IPS-15b (cell line): ENCODE results near the gene GRAMD1B.

Source experiments
- H3K27me3 ChIP-seq: one replicate; pipeline ENCODE4 v1.6.1; 2013; ENCODE audit warnings: low read length; ENCODE audit not compliant: control insufficient read depth, insufficient read depth
- H3K36me3 ChIP-seq: one replicate; pipeline ENCODE4 v1.6.1; 2013; ENCODE audit warnings: low read length; ENCODE audit not compliant: control insufficient read depth, insufficient read depth
- H3K4me1 ChIP-seq: one replicate; pipeline ENCODE4 v1.6.1; 2013; ENCODE audit warnings: mild to moderate bottlenecking, low read length; ENCODE audit not compliant: control insufficient read depth, insufficient read depth
- H3K4me3 ChIP-seq: one replicate; pipeline ENCODE4 v1.5.1; 2013; ENCODE audit warnings: low read depth, low read length
- H3K9ac ChIP-seq: one replicate; pipeline ENCODE4 v1.6.1; 2013; ENCODE audit warnings: low read depth, mild to moderate bottlenecking, low read length
- H3K9me3 ChIP-seq: one replicate; pipeline ENCODE4 v1.6.1; 2013; ENCODE audit warnings: mild to moderate bottlenecking, low read length; ENCODE audit not compliant: control insufficient read depth, insufficient read depth

Gene GRAMD1B

GRCh38 chr11:123582992-123583504 is 153.0 kb downstream of the GRAMD1B start:
- H3K9ac ChIP-seq = no peak overlapping the region
- H3K4me1 ChIP-seq = peaks cover 4% of the 10 kb centered on the region
- no peaks in the 10 kb centered on the region for H3K9me3 ChIP-seq
- H3K4me3 ChIP-seq = no peak overlapping the region
- no peaks in the 10 kb centered on the region for H3K36me3 ChIP-seq
- H3K27me3 ChIP-seq = peaks cover 3% of the 10 kb centered on the region

DNA sequence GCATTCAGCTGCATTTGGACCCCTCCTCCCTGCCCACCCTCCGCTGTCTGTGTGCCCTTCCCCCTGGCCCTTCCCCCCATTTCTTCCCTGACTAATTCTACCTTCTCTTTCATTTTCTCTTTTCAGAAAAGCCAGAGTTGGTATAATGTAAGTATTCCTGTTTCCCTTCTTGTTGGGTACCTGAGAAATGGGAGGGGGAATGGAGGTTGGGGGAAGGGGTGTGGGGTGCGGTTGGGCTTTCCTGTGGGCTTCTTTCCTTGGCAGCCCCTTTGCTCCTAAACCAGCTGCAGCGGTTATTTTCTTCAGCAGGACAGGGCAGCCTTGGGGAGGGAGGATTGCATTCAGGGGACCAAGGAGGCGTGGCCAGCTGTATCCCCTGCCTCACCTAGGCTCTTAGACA is 154.1 kb downstream of the GRAMD1B start:
- H3K27me3 ChIP-seq = peaks cover 3% of the 10 kb centered on the region
- H3K36me3 ChIP-seq = no peaks in the 10 kb centered on the region
- no peak overlapping the region for H3K4me3 ChIP-seq
- H3K9me3 ChIP-seq = no peaks in the 10 kb centered on the region
- H3K4me1 ChIP-seq = peaks cover 4% of the 10 kb centered on the region
- no peak overlapping the region for H3K9ac ChIP-seq

GRCh38 chr11:123584737-123585136 is 154.7 kb downstream of the GRAMD1B start:
- Histone ChIP-seq H3K9me3 (no peaks in the 10 kb centered on the region), H3K36me3 (peaks cover under 1% of the 10 kb centered on the region), H3K4me3 (no peak overlapping the region), H3K9ac (no peak overlapping the region), H3K4me1 (peaks cover 4% of the 10 kb centered on the region), H3K27me3 (peaks cover 3% of the 10 kb centered on the region)

DNA sequence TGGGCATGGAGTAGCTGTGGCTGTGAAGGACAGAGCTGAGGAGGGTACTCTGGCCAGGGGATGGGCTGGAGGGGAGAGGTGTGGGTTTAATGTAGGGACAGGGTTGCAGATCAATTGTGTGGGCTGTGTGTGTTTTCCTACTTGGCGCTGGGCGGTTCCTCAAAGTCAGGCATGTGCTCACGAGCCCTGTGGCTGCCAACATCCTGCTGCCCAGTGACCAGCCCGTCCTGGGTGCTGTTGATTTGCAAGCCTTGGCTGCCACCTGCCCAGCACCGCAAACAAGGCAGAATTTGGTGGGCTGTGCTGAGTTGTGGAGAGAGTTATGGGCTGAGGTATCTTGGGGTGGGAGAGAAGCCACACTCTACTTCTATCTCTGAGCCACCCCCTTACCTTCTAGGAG is 155.1 kb downstream of the GRAMD1B start:
- H3K4me1 ChIP-seq = peaks cover 4% of the 10 kb centered on the region
- H3K27me3 ChIP-seq = peaks cover 3% of the 10 kb centered on the region
- no peaks in the 10 kb centered on the region for H3K9me3 ChIP-seq
- no peak overlapping the region for H3K4me3 ChIP-seq
- peaks cover 3% of the 10 kb centered on the region for H3K36me3 ChIP-seq
- no peak overlapping the region for H3K9ac ChIP-seq

DNA sequence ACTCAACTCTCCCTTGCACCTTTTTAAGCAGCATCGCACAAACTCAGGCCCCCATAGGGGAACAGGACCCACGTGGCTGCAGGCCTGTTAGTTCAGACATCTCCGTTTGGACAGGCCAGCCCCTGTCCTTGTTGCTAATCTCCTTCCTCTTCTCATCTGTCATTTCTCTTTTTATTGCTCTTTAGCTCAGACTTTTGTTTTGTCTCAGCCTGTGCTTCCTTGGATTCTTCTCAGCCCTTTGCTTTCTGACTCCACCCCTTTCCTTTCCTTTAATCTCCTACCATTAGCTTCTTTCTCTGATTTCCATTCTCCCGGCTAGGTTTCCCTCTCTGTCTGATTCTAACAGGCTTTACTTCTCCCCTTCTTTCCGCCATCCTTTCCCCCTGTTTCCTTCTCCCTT is 155.6 kb downstream of the GRAMD1B start:
- H3K36me3 ChIP-seq = peaks cover 6% of the 10 kb centered on the region
- no peak overlapping the region for H3K4me3 ChIP-seq
- peaks cover 4% of the 10 kb centered on the region for H3K4me1 ChIP-seq
- H3K9me3 ChIP-seq = no peaks in the 10 kb centered on the region
- no peak overlapping the region for H3K9ac ChIP-seq
- H3K27me3 ChIP-seq = peaks cover 3% of the 10 kb centered on the region

DNA sequence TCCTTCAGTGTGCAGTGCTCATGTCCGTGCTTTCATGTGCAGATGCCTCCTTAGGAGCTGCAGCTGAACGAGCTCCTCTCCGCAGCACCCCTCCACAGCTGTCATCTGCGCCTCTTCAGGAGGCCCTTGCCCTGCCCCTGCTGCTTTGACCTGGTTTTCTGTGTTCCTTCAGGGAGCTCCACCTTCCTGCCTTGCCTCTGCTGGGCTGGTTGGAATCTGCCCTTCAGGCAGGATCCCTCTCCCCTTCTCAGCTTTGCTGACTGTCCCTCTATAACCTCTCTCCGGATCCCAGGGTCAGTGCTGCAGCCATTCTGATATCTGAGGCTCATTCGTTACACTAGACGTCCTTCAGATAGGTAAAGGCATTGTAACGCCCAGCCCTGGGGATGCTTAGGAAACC is 156.5 kb downstream of the GRAMD1B start:
- Histone ChIP-seq H3K4me1 (no peaks in the 10 kb centered on the region), H3K36me3 (peaks cover 14% of the 10 kb centered on the region), H3K9ac (no peak overlapping the region)

GRCh38 chr11:123587044-123587443 is 157.0 kb downstream of the GRAMD1B start:
- no peaks in the 10 kb centered on the region for H3K27me3 ChIP-seq
- H3K4me1 ChIP-seq = no peaks in the 10 kb centered on the region
- H3K9ac ChIP-seq = no peak overlapping the region
- no peaks in the 10 kb centered on the region for H3K9me3 ChIP-seq
- no peak overlapping the region for H3K4me3 ChIP-seq
- H3K36me3 ChIP-seq = peaks cover 14% of the 10 kb centered on the region

More for the DNA sequence above, 156.5 kb downstream of the GRAMD1B start:
- Histone ChIP-seq H3K27me3 (no peaks in the 10 kb centered on the region), H3K4me3 (no peak overlapping the region), H3K9me3 (no peaks in the 10 kb centered on the region)

- no peak overlapping the region for H3K9ac ChIP-seq
- no peak overlapping the region for H3K4me3 ChIP-seq
- no peaks in the 10 kb centered on the region for H3K27me3 ChIP-seq
- H3K4me1 ChIP-seq = no peaks in the 10 kb centered on the region
- H3K9me3 ChIP-seq = no peaks in the 10 kb centered on the region
- peaks cover 14% of the 10 kb centered on the region for H3K36me3 ChIP-seq
Measured at GRCh38 chr11:123587559-123587958, 157.5 kb downstream of the GRAMD1B start.

DNA sequence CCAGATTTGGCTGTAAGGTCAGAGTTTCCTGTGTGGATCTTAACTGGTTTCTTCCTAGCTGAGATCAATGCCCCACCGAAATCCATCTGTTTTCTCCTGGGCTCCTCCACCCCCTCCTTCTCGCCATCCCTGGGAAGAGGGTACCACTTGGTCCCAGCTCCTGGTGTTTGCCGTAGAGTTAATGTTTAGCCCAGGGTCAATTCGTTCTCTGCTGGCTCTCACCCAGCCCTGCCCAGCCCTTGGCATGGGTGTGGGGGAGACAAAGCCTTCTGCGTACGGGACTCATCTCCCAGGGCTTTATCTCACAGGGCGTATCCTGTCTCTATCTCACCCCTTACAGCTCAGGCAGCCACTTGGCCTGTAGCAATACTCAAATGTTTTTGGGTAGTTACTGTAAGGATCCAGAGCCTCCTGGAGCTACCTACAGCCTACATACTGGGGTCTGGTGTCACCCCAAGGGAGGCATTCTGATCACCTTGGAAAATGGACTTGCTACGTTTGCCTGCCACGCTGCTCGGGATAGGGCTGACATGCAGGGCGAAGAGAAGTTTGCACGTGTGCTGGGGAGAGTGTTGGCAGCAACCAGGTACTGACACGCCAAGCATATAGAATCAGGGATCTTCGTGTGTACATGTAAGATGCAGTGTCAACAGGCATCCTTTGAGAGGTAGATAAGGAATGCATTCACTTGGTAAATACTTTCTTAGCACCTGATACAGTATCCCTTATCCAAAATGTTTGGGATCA is 158.2 kb downstream of the GRAMD1B start:
- Histone ChIP-seq H3K27me3 (no peaks in the 10 kb centered on the region), H3K9me3 (no peaks in the 10 kb centered on the region)

DNA sequence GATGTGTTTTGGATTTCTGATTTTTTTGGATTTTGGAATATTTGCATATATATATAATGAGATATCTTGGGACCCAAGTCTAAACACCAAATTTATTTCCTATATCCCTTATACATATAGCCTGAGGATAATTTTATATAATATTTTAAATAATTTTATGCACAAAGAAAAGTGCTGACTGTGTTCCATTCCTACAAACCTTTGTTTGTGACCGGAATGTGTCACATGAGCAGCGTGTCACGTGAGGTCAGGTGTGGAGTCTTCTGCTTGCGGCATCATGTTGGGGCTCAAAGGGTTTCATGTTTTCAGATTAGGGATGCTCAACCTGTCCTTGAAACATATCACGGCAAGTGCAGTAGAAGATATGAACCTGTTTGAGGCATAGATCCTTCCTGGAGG is 158.8 kb downstream of the GRAMD1B start:
- H3K9ac ChIP-seq = no peak overlapping the region
- no peaks in the 10 kb centered on the region for H3K27me3 ChIP-seq
- H3K9me3 ChIP-seq = no peaks in the 10 kb centered on the region
- peaks cover 14% of the 10 kb centered on the region for H3K36me3 ChIP-seq
- H3K4me1 ChIP-seq = no peaks in the 10 kb centered on the region
- no peak overlapping the region for H3K4me3 ChIP-seq

More for the DNA sequence above, 158.2 kb downstream of the GRAMD1B start:
- Histone ChIP-seq H3K9ac (no peak overlapping the region), H3K36me3 (peaks cover 14% of the 10 kb centered on the region), H3K4me3 (no peak overlapping the region), H3K4me1 (no peaks in the 10 kb centered on the region)

GRCh38 chr11:123590296-123590912 is 160.3 kb downstream of the GRAMD1B start:
- Histone ChIP-seq H3K36me3 (peaks cover 14% of the 10 kb centered on the region), H3K9ac (no peak overlapping the region), H3K27me3 (no peaks in the 10 kb centered on the region), H3K9me3 (no peaks in the 10 kb centered on the region), H3K4me1 (no peaks in the 10 kb centered on the region), H3K4me3 (no peak overlapping the region)

DNA sequence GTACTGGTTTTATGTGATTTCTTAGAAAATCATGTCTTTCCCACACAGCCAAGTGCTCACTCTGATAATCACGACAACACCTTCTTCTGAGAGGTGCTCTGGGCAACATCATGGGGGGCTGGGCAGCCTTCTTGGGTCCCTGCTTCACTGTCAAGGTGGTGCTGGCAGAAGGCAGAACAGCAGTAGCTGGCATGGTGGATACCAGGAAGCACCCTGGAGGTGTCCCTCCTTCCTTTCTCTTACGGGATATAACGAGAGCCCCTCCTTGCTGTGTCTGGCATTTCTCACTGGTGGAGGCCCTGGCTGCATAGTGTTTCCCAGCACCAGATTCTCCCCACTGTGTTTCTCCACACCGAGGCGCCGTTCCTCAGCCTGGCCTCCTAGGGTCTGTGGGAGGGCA is 163.5 kb downstream of the GRAMD1B start:
- Histone ChIP-seq H3K9me3 (no peaks in the 10 kb centered on the region), H3K4me1 (no peaks in the 10 kb centered on the region), H3K4me3 (no peak overlapping the region), H3K27me3 (no peaks in the 10 kb centered on the region), H3K36me3 (peaks cover 19% of the 10 kb centered on the region), H3K9ac (no peak overlapping the region)
